GM12878 (cell line): Measurements from ENCODE around the gene GUK1. TPM values are rescaled to one million over a fixed set of nuclear protein-coding genes. Genes with fewer than 3 reads are reported as not detected.

Experiments
- ATAC-seq: fragments of 200-7000 bp; cut with Tn5 transposase; 3 replicates; pipeline ENCODE4 v1.9.1; 2020; ENCODE audit warnings: mild to moderate bottlenecking, moderate library complexity
- BruUV-seq: library from RNA; stranded (reverse); fragments of 400-500 nt; replicated peaks from 2 replicates; lab custom pipeline; 2021; lab: Mats Ljungman, UMichigan
- CTCF ChIA-PET: fragments of 300-600 bp; sonication (Branson Sonifier 250); formaldehyde crosslinking; extraction: SDS; loops from one replicate; lab custom pipeline; 2021; ENCODE audit warnings: inconsistent platforms; lab: Yijun Ruan, JAX
- POLR2A ChIA-PET: fragments of 350-600 bp; formaldehyde crosslinking; extraction: SDS; loops from one replicate; lab custom pipeline; 2021; ENCODE audit warnings: inconsistent platforms; lab: Charles Lee
- RAD21 ChIA-PET: fragments of 300-600 bp; sonication (Branson Sonifier 250); formaldehyde crosslinking; loops from one replicate; lab custom pipeline; 2023; ENCODE audit warnings: antibody characterized with exemption; ENCODE audit not compliant: unreplicated experiment; lab: Charles Lee
- SMC1A ChIA-PET: fragments of 300-600 bp; sonication (Branson Sonifier 250); formaldehyde crosslinking; loops from one replicate; lab custom pipeline; 2023; ENCODE audit not compliant: unreplicated experiment, uncharacterized antibody; lab: Charles Lee
- DNase-seq: peaks from one replicate; pipeline ENCODE4 v3.0.0-alpha.2; 2011; ENCODE audit warnings: low read depth, low spot score
- FAIRE-seq: peaks from 3 replicates; lab custom pipeline; 2011; peaks lifted over from hg19 to GRCh38; lab: Jason Lieb, UNC
- H2AFZ ChIP-seq: 2 replicates; pipeline ENCODE4 v1.6.0; 2011; ENCODE audit warnings: low read depth, low read length, control low read depth; ENCODE audit not compliant: control insufficient read depth
- H3K27ac ChIP-seq: 2 replicates; pipeline ENCODE4 v1.5.1; 2011; ENCODE audit warnings: control low read depth; ENCODE audit not compliant: control insufficient read depth, insufficient read depth
- H3K27me3 ChIP-seq, 2 experiments: replicated peaks in 1 of 2; 2 replicates each; pipeline versions ENCODE4 v1.6.0 to v1.6.1; 2011; ENCODE audit warnings: low read length in 1 of 2; ENCODE audit not compliant: control insufficient read depth in 2 of 2, insufficient read depth in 2 of 2
- H3K36me3 ChIP-seq, 2 experiments: 2 replicates each; pipeline ENCODE4 v1.5.1; 2011; ENCODE audit warnings: low read length in 1 of 2; ENCODE audit not compliant: control insufficient read depth in 2 of 2, insufficient read depth in 2 of 2
- H3K4me1 ChIP-seq: 2 replicates; pipeline ENCODE4 v1.6.1; 2011; ENCODE audit warnings: mild to moderate bottlenecking, low read length, moderate library complexity, mixed read lengths; ENCODE audit not compliant: control insufficient read depth, insufficient read depth
- H3K4me2 ChIP-seq: 2 replicates; pipeline ENCODE4 v1.6.0; 2011; ENCODE audit warnings: control low read depth; ENCODE audit not compliant: control insufficient read depth, insufficient read depth
- H3K4me3 ChIP-seq: fragments of 200-600 bp; sonication (generic); 2 replicates; pipeline ENCODE4 v1.5.1; 2016
- H3K79me2 ChIP-seq: 2 replicates; pipeline ENCODE4 v1.6.0; 2011; ENCODE audit warnings: low read length; ENCODE audit not compliant: control insufficient read depth, insufficient read depth
- H3K9ac ChIP-seq: 2 replicates; pipeline ENCODE4 v1.8.0; 2011; ENCODE audit warnings: low read length, control low read depth, mixed read lengths; ENCODE audit not compliant: control insufficient read depth, insufficient read depth
- H3K9me3 ChIP-seq: replicated peaks from 3 replicates; pipeline ENCODE4 v1.5.1; 2011; ENCODE audit warnings: mild to moderate bottlenecking, low read length; ENCODE audit not compliant: control insufficient read depth, insufficient read depth
- H4K20me1 ChIP-seq: 2 replicates; pipeline ENCODE4 v1.6.0; 2011; ENCODE audit not compliant: control insufficient read depth, insufficient read depth
- CHD1 ChIP-seq: IDR thresholded peaks from 2 replicates; pipeline ENCODE4 v1.6.1; 2012; ENCODE audit warnings: low read depth, low read length, improper control_type of control experiment
- CHD2 ChIP-seq: IDR thresholded peaks from 2 replicates; pipeline ENCODE4 v1.6.1; 2011; ENCODE audit warnings: low read depth, low read length, improper control_type of control experiment, borderline replicate concordance
- IKZF2 ChIP-seq, 2 experiments: fragments of 450-650 bp; IDR thresholded peaks; 2 replicates each; pipeline ENCODE4 v1.6.1; 2017; ENCODE audit warnings: mild to moderate bottlenecking in 2 of 2, moderate library complexity in 2 of 2
- JUND ChIP-seq: IDR thresholded peaks from 2 replicates; pipeline ENCODE4 v1.6.1; 2012; ENCODE audit warnings: low read depth, mild to moderate bottlenecking, low read length, improper control_type of control experiment, moderate library complexity
- NFYB ChIP-seq: IDR thresholded peaks from 2 replicates; pipeline ENCODE4 v1.6.1; 2011; ENCODE audit warnings: low read depth, mild to moderate bottlenecking, low read length, improper control_type of control experiment, moderate library complexity; ENCODE audit not compliant: insufficient read depth
- RB1 ChIP-seq: fragments of 450-650 bp; formaldehyde crosslinking; IDR thresholded peaks from 2 replicates; pipeline ENCODE4 v1.6.1; 2017; ENCODE audit warnings: mild to moderate bottlenecking, borderline replicate concordance
- RFX5 ChIP-seq: IDR thresholded peaks from 2 replicates; pipeline ENCODE4 v1.6.1; 2011; ENCODE audit warnings: low read depth, low read length, improper control_type of control experiment
- SREBF2 ChIP-seq: IDR thresholded peaks from 2 replicates; pipeline ENCODE4 v1.6.1; 2012; ENCODE audit warnings: mild to moderate bottlenecking, low read length
- WGBS: methylation state at CpG from one replicate; pipeline ENCODE4 v1.1.6; 2016; ENCODE audit warnings: low lambda C conversion rate; ENCODE audit not compliant: insufficient replicate concordance, insufficient coverage; ENCODE audit errors: missing lambda C conversion rate; 5-methylcytosine and 5-hydroxymethylcytosine counted together
- in situ Hi-C: fragments of 300-500 bp; cut with MboI; formaldehyde crosslinking; loops from 9 replicates; pipeline ENCODE4 v1.14.3; 2018; ENCODE audit warnings: mixed read lengths
- intact Hi-C: fragments of 100-400 bp; cut with micrococcal nuclease; formaldehyde crosslinking; loops from one replicate; pipeline ENCODE4 v1.14.2; 2022; ENCODE audit not compliant: unreplicated experiment
- polyA plus RNA-seq, 11 experiments: library from polyadenylated mRNA; depleted of rRNA in 4 of 11; unstranded in 6 of 11; stranded (reverse) in 5 of 11; fragments of >200 nt; fragmentation: Nextera tagmentation in 4 of 11; fragmentation: Illumina TruSeq in 1 of 11; extraction: Ambion mirVana in 4 of 11; extraction: Trizol in 1 of 11; gene quantifications; 1 replicate in 1 of 11; 2 replicates in 10 of 11; pipeline versions ENCODE4 v1.2.1 to v1.2.3, GENCODE V29; 2011 to 2016; ENCODE audit warnings: inconsistent platforms in 2 of 11, missing spikeins in 2 of 11, low read depth in 1 of 11
- total RNA-seq, 4 experiments: library from RNA; depleted of rRNA in 3 of 4; stranded (reverse); fragments of >200 nt in 3 of 4; fragmentation: Illumina TruSeq in 1 of 4; extraction: Trizol in 1 of 4; gene quantifications; 2 replicates each; pipeline versions ENCODE4 v1.2.1 to v1.2.3, GENCODE V29; 2013 to 2021
- TF ChIP-seq, protein P1 (sequence below): fragments of 450-650 bp; IDR thresholded peaks from 2 replicates; pipeline ENCODE4 v1.6.1; 2017; ENCODE audit warnings: mild to moderate bottlenecking, moderate library complexity

GUK1 gene
- total and polyA plus RNA-seq, 10 of the 15 experiments (the other 5 are each of a cell fraction or from before 2014, with no cell fraction given) = 6.3 to 357 (median 203) TPM

DNA sequence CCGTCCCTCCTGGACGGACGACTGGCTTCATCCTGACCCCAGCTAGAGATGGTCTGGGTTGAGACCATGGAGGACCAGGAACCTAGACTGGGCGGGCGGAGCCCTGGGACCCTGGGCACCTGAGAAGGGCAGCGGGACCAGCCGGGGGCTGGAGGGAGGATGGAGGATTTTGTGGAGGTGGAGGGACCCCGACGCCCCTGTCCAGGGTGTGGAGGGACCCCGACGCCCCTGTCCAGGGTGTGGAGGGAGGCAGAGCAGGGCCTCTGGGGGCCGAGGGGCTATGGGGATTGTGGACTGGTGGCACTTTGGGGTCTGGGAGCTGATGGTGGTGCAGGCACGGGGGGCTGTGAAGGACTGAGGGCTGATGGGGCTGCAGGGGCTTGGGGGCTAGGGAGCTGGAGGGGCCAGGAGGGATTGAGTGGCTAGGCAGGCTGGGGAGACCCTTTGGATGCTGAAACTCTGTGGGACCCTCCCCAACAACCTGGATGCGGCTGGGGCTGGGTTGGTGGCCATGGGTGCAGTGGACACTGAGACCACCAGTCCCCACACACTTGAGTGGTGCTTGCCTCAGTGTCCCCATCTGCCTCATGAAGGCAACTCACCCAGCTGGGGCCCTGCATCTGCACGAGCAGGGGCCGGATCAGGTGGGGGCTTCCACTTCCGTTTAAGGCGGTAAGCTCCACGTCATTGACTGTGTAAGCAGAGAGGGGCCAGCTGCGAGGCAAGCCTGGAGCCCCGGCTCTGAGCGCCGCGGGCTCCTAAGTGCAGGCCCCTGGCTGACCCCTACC is 17.1 kb downstream of the GUK1 start:
- intact Hi-C loops (no loop called here), in situ Hi-C loops (no loop called here)
- H3K9me3 ChIP-seq = no peaks in the 10 kb centered on the region
- no peak overlapping the region for H3K4me2 ChIP-seq
- ChIA-PET CTCF (no interaction called here), POLR2A (no interaction called here), SMC1A (no interaction called here), RAD21 (no interaction called here)
- FAIRE-seq (no peak), ATAC-seq (no peak), DNase-seq (no peak)
- no peaks in the 10 kb centered on the region; the same call in 1 of the 2 replicates for H4K20me1 ChIP-seq
- TF ChIP-seq CHD1 = no peak
- no peak for TF ChIP-seq JUND
- TF ChIP-seq SREBF2 = no peak
- TF ChIP-seq RB1 = no peak
- TF ChIP-seq NFYB = no peak
- TF ChIP-seq RFX5 = no peak
- TF ChIP-seq CHD2 = no peak
- TF ChIP-seq IKZF2 (IDR thresholded peaks at IDR 0.05) = no peak
- TF ChIP-seq, protein P1, sequence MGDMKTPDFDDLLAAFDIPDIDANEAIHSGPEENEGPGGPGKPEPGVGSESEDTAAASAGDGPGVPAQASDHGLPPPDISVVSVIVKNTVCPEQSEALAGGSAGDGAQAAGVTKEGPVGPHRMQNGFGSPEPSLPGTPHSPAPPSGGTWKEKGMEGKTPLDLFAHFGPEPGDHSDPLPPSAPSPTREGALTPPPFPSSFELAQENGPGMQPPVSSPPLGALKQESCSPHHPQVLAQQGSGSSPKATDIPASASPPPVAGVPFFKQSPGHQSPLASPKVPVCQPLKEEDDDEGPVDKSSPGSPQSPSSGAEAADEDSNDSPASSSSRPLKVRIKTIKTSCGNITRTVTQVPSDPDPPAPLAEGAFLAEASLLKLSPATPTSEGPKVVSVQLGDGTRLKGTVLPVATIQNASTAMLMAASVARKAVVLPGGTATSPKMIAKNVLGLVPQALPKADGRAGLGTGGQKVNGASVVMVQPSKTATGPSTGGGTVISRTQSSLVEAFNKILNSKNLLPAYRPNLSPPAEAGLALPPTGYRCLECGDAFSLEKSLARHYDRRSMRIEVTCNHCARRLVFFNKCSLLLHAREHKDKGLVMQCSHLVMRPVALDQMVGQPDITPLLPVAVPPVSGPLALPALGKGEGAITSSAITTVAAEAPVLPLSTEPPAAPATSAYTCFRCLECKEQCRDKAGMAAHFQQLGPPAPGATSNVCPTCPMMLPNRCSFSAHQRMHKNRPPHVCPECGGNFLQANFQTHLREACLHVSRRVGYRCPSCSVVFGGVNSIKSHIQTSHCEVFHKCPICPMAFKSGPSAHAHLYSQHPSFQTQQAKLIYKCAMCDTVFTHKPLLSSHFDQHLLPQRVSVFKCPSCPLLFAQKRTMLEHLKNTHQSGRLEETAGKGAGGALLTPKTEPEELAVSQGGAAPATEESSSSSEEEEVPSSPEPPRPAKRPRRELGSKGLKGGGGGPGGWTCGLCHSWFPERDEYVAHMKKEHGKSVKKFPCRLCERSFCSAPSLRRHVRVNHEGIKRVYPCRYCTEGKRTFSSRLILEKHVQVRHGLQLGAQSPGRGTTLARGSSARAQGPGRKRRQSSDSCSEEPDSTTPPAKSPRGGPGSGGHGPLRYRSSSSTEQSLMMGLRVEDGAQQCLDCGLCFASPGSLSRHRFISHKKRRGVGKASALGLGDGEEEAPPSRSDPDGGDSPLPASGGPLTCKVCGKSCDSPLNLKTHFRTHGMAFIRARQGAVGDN = no peak
- no peaks in the 10 kb centered on the region for H3K27me3 ChIP-seq
- no peak overlapping the region for H3K27ac ChIP-seq
- 27% methylated on average over 16 of the region's 24 CpGs for WGBS
- BruUV-seq = no TSS peak
- no peaks in the 10 kb centered on the region for H3K79me2 ChIP-seq
- no peaks in the 10 kb centered on the region for H3K36me3 ChIP-seq
- H2AFZ ChIP-seq = no peak overlapping the region
- H3K9ac ChIP-seq = no peak overlapping the region
- no peak overlapping the region for H3K4me3 ChIP-seq
- no peaks in the 10 kb centered on the region for H3K4me1 ChIP-seq
